HepG2 (cell line): ENCODE results near the gene KIF2C. TPM values are rescaled to one million over a fixed set of nuclear protein-coding genes. Genes with fewer than 3 reads are reported as not detected.

Source experiments
- CREB1 ChIP-seq, 2 experiments: fragments of 450-650 bp in 1 of 2; IDR thresholded peaks; 2 replicates each; pipeline ENCODE4 v1.6.1; 2016 to 2017; ENCODE audit warnings: control low read depth in 1 of 2, mild to moderate bottlenecking in 1 of 2, missing compliant biosample characterization in 1 of 2, missing genetic modification characterization in 1 of 2
- FOXA3 ChIP-seq: IDR thresholded peaks from 2 replicates; pipeline ENCODE4 v1.6.1; 2016; ENCODE audit warnings: missing genetic modification reagents, missing compliant biosample characterization
- GFI1 ChIP-seq: sonication (generic); formaldehyde crosslinking; IDR thresholded peaks from 2 replicates; pipeline ENCODE4 v1.5.0; 2020; ENCODE audit warnings: missing genetic modification reagents, mild to moderate bottlenecking, borderline replicate concordance
- KAT8 ChIP-seq: IDR thresholded peaks from 2 replicates; pipeline ENCODE4 v1.6.1; 2016; ENCODE audit warnings: missing genetic modification reagents, missing compliant biosample characterization
- KLF9 ChIP-seq: IDR thresholded peaks from 2 replicates; pipeline ENCODE4 v1.6.1; 2016; ENCODE audit warnings: low read depth
- NR2F2 ChIP-seq: IDR thresholded peaks from 2 replicates; pipeline ENCODE4 v1.6.1; 2012; ENCODE audit warnings: low read depth, inconsistent platforms, borderline replicate concordance
- PCBP1 ChIP-seq: fragments of 200-400 bp; formaldehyde crosslinking; IDR thresholded peaks from 2 replicates; pipeline ENCODE4 v1.6.1; 2017; ENCODE audit warnings: mild to moderate bottlenecking, low read depth, low read length, borderline replicate concordance
- REPIN1 ChIP-seq: sonication (generic); formaldehyde crosslinking; IDR thresholded peaks from 2 replicates; pipeline ENCODE4 v1.8.0; 2022; ENCODE audit warnings: missing genetic modification reagents, low read depth, mild to moderate bottlenecking, borderline replicate concordance
- SIN3A ChIP-seq: IDR thresholded peaks from 2 replicates; pipeline ENCODE4 v1.6.1; 2011; ENCODE audit warnings: low read depth, mild to moderate bottlenecking, control low read depth, low read length, borderline replicate concordance
- SMYD3 ChIP-seq: sonication (generic); formaldehyde crosslinking; IDR thresholded peaks from 2 replicates; pipeline ENCODE4 v1.8.1; 2023; ENCODE audit warnings: mild to moderate bottlenecking, missing genetic modification reagents
- STAT6 ChIP-seq: sonication (generic); formaldehyde crosslinking; IDR thresholded peaks from 2 replicates; pipeline ENCODE4 v1.4.0; 2020; ENCODE audit warnings: missing genetic modification reagents, mild to moderate bottlenecking, borderline replicate concordance
- TBX3 ChIP-seq: fragments of 450-650 bp; IDR thresholded peaks from 2 replicates; pipeline ENCODE4 v1.6.1; 2017; ENCODE audit warnings: antibody characterized with exemption, mild to moderate bottlenecking, inconsistent platforms, borderline replicate concordance
- THAP7 ChIP-seq: sonication (generic); formaldehyde crosslinking; IDR thresholded peaks from 2 replicates; pipeline ENCODE4 v1.8.1; 2023; ENCODE audit warnings: mild to moderate bottlenecking, missing genetic modification reagents
- ZNF280B ChIP-seq: sonication (generic); formaldehyde crosslinking; IDR thresholded peaks from 2 replicates; pipeline ENCODE4 v1.5.0; 2020; ENCODE audit warnings: missing genetic modification reagents, mild to moderate bottlenecking, borderline replicate concordance
- ZNF580 ChIP-seq: IDR thresholded peaks from 2 replicates; pipeline ENCODE4 v1.6.1; 2016; ENCODE audit warnings: low read depth, borderline replicate concordance
- ZNF616 ChIP-seq: sonication (generic); formaldehyde crosslinking; IDR thresholded peaks from 2 replicates; pipeline ENCODE4 v1.5.0; 2020; ENCODE audit warnings: low read depth, mild to moderate bottlenecking, missing genetic modification reagents
- ZNF619 ChIP-seq: sonication (generic); formaldehyde crosslinking; IDR thresholded peaks from 2 replicates; pipeline ENCODE4 v1.4.0; 2020; ENCODE audit warnings: mild to moderate bottlenecking, missing genetic modification reagents
- ZNF629 ChIP-seq: sonication (generic); formaldehyde crosslinking; conservative IDR thresholded peaks from 2 replicates; pipeline ENCODE4 v1.5.0; 2020; ENCODE audit warnings: missing genetic modification reagents
- ZNF766 ChIP-seq: sonication (generic); formaldehyde crosslinking; IDR thresholded peaks from 2 replicates; pipeline ENCODE4 v1.5.0; 2020; ENCODE audit warnings: missing genetic modification reagents, borderline replicate concordance
- ZSCAN9 ChIP-seq: IDR thresholded peaks from 2 replicates; pipeline ENCODE4 v1.6.1; 2016; ENCODE audit warnings: borderline replicate concordance
- ZXDC ChIP-seq: sonication (generic); formaldehyde crosslinking; IDR thresholded peaks from 2 replicates; pipeline ENCODE4 v1.5.0; 2020; ENCODE audit warnings: mild to moderate bottlenecking, missing genetic modification reagents
- polyA plus RNA-seq, 8 experiments: library from polyadenylated mRNA; depleted of rRNA in 3 of 8; stranded (reverse) in 7 of 8; unstranded in 1 of 8; fragments of >200 nt; fragmentation: Illumina TruSeq in 4 of 8; extraction: Trizol in 4 of 8; gene quantifications; 2 replicates each; pipeline versions ENCODE4 v1.2.1 to v1.2.3, GENCODE V29; 2011 to 2016; ENCODE audit warnings: low read depth in 4 of 8, missing spikeins in 1 of 8, mixed read lengths in 1 of 8; ENCODE audit not compliant: insufficient read depth in 1 of 8
- total RNA-seq, 5 experiments: library from RNA; depleted of rRNA; stranded (reverse); fragments of >200 nt; fragmentation: Illumina TruSeq; extraction: Trizol; gene quantifications; 2 replicates each; pipeline ENCODE4 v1.2.3, GENCODE V29; 2016; ENCODE audit warnings: low read depth in 1 of 5

Gene KIF2C
- total and polyA plus RNA-seq, 2 of the 13 experiments (the other 11 are each of a cell fraction or from before 2014, with no cell fraction given), result 29.7 to 53.7 TPM

GRCh38 chr1:44707959-44708831 lies 31.4 kb upstream of the KIF2C start (continued):
- no peak for TF ChIP-seq PCBP1
- TF ChIP-seq ZNF629 (CRISPR knock-in tag), result no peak
- TF ChIP-seq SIN3A, result no peak
- TF ChIP-seq STAT6, result 0 out of 2 replicates have a peak, but pooled peaks have one; percentile 51
- 0 out of 2 replicates have a peak, but pooled peaks have one; percentile 10 for TF ChIP-seq ZNF580 (CRISPR knock-in tag)
- no peak; the same call in 1 of the 2 replicates for TF ChIP-seq TBX3
- TF ChIP-seq ZNF766 (CRISPR knock-in tag), result no peak
- no peak for TF ChIP-seq ZNF280B (CRISPR knock-in tag)
- TF ChIP-seq GFI1 (CRISPR knock-in tag), result no peak
- no peak for TF ChIP-seq THAP7 (CRISPR knock-in tag)
- no peak for TF ChIP-seq ZXDC
- peak; percentile 58; the same call in 1 of the 2 replicates for TF ChIP-seq NR2F2
- no peak for TF ChIP-seq SMYD3 (CRISPR knock-in tag)
- TF ChIP-seq KAT8, result peak; percentile 31; the same call in 1 of the 2 replicates
- no peak for TF ChIP-seq ZNF616 (CRISPR knock-in tag)
- TF ChIP-seq FOXA3, result peak; percentile 67; the same call in 1 of the 2 replicates
- TF ChIP-seq CREB1 (IDR thresholded peaks at IDR 0.05), result no peak
- peak; percentile 68 for TF ChIP-seq CREB1 (CRISPR knock-in tag; IDR thresholded peaks at IDR 0.05)
- peak; percentile 41; the same call in 1 of the 2 replicates for TF ChIP-seq REPIN1 (CRISPR knock-in tag)
- no peak for TF ChIP-seq KLF9 (CRISPR knock-in tag)
- no peak for TF ChIP-seq ZNF619 (CRISPR knock-in tag)
- no peak for TF ChIP-seq ZSCAN9 (CRISPR knock-in tag)
